ENCODE measurements around the gene TNRC6B. TPM values are rescaled to one million over a fixed set of nuclear protein-coding genes. Genes with fewer than 3 reads are reported as not detected.

The TNRC6B gene, protein sequence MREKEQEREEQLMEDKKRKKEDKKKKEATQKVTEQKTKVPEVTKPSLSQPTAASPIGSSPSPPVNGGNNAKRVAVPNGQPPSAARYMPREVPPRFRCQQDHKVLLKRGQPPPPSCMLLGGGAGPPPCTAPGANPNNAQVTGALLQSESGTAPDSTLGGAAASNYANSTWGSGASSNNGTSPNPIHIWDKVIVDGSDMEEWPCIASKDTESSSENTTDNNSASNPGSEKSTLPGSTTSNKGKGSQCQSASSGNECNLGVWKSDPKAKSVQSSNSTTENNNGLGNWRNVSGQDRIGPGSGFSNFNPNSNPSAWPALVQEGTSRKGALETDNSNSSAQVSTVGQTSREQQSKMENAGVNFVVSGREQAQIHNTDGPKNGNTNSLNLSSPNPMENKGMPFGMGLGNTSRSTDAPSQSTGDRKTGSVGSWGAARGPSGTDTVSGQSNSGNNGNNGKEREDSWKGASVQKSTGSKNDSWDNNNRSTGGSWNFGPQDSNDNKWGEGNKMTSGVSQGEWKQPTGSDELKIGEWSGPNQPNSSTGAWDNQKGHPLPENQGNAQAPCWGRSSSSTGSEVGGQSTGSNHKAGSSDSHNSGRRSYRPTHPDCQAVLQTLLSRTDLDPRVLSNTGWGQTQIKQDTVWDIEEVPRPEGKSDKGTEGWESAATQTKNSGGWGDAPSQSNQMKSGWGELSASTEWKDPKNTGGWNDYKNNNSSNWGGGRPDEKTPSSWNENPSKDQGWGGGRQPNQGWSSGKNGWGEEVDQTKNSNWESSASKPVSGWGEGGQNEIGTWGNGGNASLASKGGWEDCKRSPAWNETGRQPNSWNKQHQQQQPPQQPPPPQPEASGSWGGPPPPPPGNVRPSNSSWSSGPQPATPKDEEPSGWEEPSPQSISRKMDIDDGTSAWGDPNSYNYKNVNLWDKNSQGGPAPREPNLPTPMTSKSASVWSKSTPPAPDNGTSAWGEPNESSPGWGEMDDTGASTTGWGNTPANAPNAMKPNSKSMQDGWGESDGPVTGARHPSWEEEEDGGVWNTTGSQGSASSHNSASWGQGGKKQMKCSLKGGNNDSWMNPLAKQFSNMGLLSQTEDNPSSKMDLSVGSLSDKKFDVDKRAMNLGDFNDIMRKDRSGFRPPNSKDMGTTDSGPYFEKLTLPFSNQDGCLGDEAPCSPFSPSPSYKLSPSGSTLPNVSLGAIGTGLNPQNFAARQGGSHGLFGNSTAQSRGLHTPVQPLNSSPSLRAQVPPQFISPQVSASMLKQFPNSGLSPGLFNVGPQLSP (N-terminal part only)
- total RNA-seq = 10.8 and 20.4 TPM in 2 replicates

DNA sequence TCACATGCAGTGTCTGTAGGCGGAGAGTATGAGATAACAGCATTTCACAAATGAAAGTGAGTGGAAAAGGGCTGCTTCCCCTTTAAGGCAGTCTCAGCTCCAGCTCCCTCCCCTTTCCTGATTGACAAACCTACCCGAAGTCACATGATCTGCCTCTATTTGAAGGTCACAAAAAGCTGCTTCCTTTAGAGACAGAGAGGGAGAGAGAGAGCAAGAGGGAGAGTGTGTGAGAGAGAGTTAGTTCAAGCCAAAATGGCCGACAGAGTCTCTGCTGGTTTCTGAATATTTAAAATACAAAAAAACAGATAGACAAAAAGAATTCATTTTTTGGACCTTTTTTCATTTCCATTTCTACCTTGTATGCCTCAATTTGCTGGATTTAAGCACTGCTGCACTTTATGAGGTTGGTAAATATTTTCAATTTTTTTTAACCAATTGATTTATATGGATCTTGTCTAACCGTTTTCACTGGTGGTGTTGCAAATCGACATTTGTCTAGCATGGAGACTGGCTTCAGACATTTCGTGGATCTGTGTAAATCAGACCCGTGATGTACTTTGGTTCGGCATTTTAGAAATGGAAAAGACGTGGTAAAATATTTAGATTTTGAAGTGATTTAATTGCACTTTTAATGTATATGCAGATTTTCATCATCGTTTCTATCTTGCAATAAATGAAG is at the start of gene TNRC6B:
TNRC6B (plus strand) TSS at position 188 of the 679 bp plus-strand sequence; CDS start at position 399, 211 bp downstream.

GRCh38 chr22:40346185-40347118 is 168.7 kb downstream of the TNRC6B start, which contains the start of gene ADSL:
Gene ADSL, plus strand, starts transcription at chr22:40346500. Its CDS starts 59 bp downstream, at chr22:40346559.

Other genes starting within 250 kb of the TNRC6B start
- gene TMA7B, start 217.5 kb upstream of the TNRC6B start, total RNA-seq = not detected in 2 replicates
- gene FAM83F, start 183.0 kb upstream of the TNRC6B start, total RNA-seq = 0.16 and 0.38 TPM in 2 replicates
- 101 and 154 TPM in 2 replicates for gene ADSL, start 168.6 kb downstream of the TNRC6B start, total RNA-seq
- 42.2 and 47.5 TPM in 2 replicates for gene SGSM3, start 192.7 kb downstream of the TNRC6B start, total RNA-seq

All from mesangial cell (primary cell).